PC-3 (cell line): ENCODE results near the gene KRT73. TPM values are rescaled to one million over a fixed set of nuclear protein-coding genes. Genes with fewer than 3 reads are reported as not detected.

Experiments used
- ATAC-seq: fragments of 200-7000 bp; cut with Tn5 transposase; 2 replicates; pipeline ENCODE4 v1.9.1; 2020; ENCODE audit warnings: mild to moderate bottlenecking, moderate library complexity
- BruUV-seq: library from RNA; stranded (reverse); fragments of 400-500 nt; replicated peaks from 2 replicates; lab custom pipeline; 2021; lab: Mats Ljungman, UMichigan
- CTCF ChIA-PET: fragments of 300-600 bp; sonication (Branson Sonifier 250); formaldehyde crosslinking; loops from one replicate; lab custom pipeline; 2022; ENCODE audit warnings: antibody characterized with exemption; lab: Charles Lee
- POLR2A ChIA-PET: fragments of 300-600 bp; sonication (Branson Sonifier 250); formaldehyde crosslinking; loops from one replicate; lab custom pipeline; 2022; ENCODE audit warnings: antibody characterized with exemption; ENCODE audit not compliant: unreplicated experiment; lab: Charles Lee
- DNase-seq: peaks from one replicate; pipeline ENCODE4 v3.0.0-alpha.2; 2015
- H2AFZ ChIP-seq: fragments of 300-600 bp; sonication (generic); 2 replicates; pipeline ENCODE4 v1.6.0; 2016; ENCODE audit warnings: antibody characterized with exemption, low read length
- H3F3A ChIP-seq: fragments of 300-600 bp; sonication (generic); one replicate; pipeline ENCODE4 v1.6.0; 2017; ENCODE audit warnings: antibody characterized with exemption, low read length, control low read depth, mild to moderate bottlenecking; ENCODE audit not compliant: unreplicated experiment
- H3K27ac ChIP-seq: fragments of 300-600 bp; sonication (generic); 2 replicates; pipeline ENCODE4 v1.5.1; 2016; ENCODE audit warnings: mild to moderate bottlenecking, low read length
- H3K27me3 ChIP-seq: fragments of 300-600 bp; sonication (generic); 2 replicates; pipeline ENCODE4 v1.6.1; 2016; ENCODE audit warnings: low read length, mixed read lengths
- H3K36me3 ChIP-seq: fragments of 300-600 bp; sonication (generic); 2 replicates; pipeline ENCODE4 v1.6.1; 2016; ENCODE audit warnings: low read depth, mixed run types, low read length, mixed read lengths
- H3K4me1 ChIP-seq: fragments of 300-600 bp; sonication (generic); 2 replicates; pipeline ENCODE4 v1.5.1; 2016; ENCODE audit warnings: low read length; ENCODE audit not compliant: insufficient read depth
- H3K4me2 ChIP-seq: fragments of 300-600 bp; sonication (generic); 2 replicates; pipeline ENCODE4 v1.6.0; 2016; ENCODE audit warnings: low read length
- H3K4me3 ChIP-seq: fragments of 300-600 bp; sonication (generic); 2 replicates; pipeline ENCODE4 v1.5.1; 2016; ENCODE audit warnings: mild to moderate bottlenecking, low read length, mixed read lengths
- H3K79me2 ChIP-seq: fragments of 300-600 bp; sonication (generic); 2 replicates; pipeline ENCODE4 v1.6.1; 2017; ENCODE audit warnings: low read length, mixed read lengths
- H3K9ac ChIP-seq: fragments of 300-600 bp; sonication (generic); 2 replicates; pipeline ENCODE4 v1.6.0; 2016; ENCODE audit warnings: mild to moderate bottlenecking, low read length
- H3K9me2 ChIP-seq: fragments of 300-600 bp; sonication (generic); replicated peaks from 2 replicates; pipeline ENCODE4 v1.6.1; 2016; ENCODE audit warnings: mixed run types, low read length, mixed read lengths
- H3K9me3 ChIP-seq: fragments of 300-600 bp; sonication (generic); 2 replicates; pipeline ENCODE4 v1.6.1; 2016; ENCODE audit warnings: low read length, mixed read lengths
- H4K20me1 ChIP-seq: fragments of 300-600 bp; sonication (generic); 2 replicates; pipeline ENCODE4 v1.6.1; 2016; ENCODE audit warnings: low read length, mixed read lengths
- EZH2 ChIP-seq: fragments of 300-600 bp; sonication (generic); IDR thresholded peaks from one replicate; pipeline ENCODE4 v1.6.1; 2017; ENCODE audit warnings: antibody characterized with exemption, mild to moderate bottlenecking, low read length; ENCODE audit not compliant: unreplicated experiment
- EZH2phosphoT487 ChIP-seq: fragments of 300-600 bp; sonication (generic); IDR thresholded peaks from 2 replicates; pipeline ENCODE4 v1.6.1; 2018; ENCODE audit warnings: mild to moderate bottlenecking, antibody characterized with exemption, low read length, borderline replicate concordance
- intact Hi-C: fragments of 100-400 bp; cut with micrococcal nuclease; formaldehyde crosslinking; loops from 2 replicates; pipeline ENCODE4 v1.9.0; 2023
- total RNA-seq: library from RNA; depleted of rRNA; stranded (reverse); fragments of >200 nt; gene quantifications from 2 replicates; pipeline ENCODE4 v1.2.3, GENCODE V29; 2014
- TF ChIP-seq, protein P1 (sequence below): fragments of 300-600 bp; sonication (generic); conservative IDR thresholded peaks from 2 replicates; pipeline ENCODE4 v1.5.1; 2017; ENCODE audit warnings: antibody characterized with exemption, low read depth, mild to moderate bottlenecking, low read length

The KRT73 gene
- total RNA-seq, 1 experiment from 2014 or later = not detected

DNA sequence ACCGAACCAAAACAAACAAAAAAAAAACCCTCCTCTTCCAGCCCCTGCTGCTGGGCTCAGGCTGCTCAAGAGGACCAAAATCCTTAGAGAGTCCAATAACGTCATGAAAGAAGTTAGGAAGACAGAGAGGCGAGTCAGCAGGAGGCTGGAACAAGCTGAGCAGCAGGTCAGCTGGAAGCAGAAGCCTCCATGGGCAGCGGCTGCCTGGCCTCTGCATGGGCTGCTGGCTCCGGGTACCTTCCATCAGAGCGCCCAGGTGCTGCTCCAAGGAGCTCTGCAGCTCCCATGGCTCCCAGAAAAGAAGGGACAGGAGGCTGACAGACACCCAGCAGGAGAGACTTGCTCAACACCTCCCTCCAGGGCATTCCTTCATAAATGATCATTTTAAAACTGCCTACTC is 36.9 kb upstream of the KRT73 start:
- Histone ChIP-seq H3K4me3 (peak overlapping the region; percentile 49; the same call in 1 of the 2 replicates), H3K4me2 (peak overlapping the region; percentile 77), H3K27me3 (no peaks in the 10 kb centered on the region; the same call in 1 of the 2 replicates), H4K20me1 (no peaks in the 10 kb centered on the region), H3F3A (no peaks in the 10 kb centered on the region), H3K27ac (peak overlapping the region; percentile 27; the same call in 1 of the 2 replicates), H3K9me3 (no peaks in the 10 kb centered on the region), H3K79me2 (no peaks in the 10 kb centered on the region), H3K9me2 (no peaks in the 10 kb centered on the region), H2AFZ (peak overlapping the region; percentile 27; the same call in 1 of the 2 replicates), H3K9ac (no peak overlapping the region), H3K36me3 (no peaks in the 10 kb centered on the region), H3K4me1 (peaks cover 27% of the 10 kb centered on the region)
- CTCF ChIA-PET = no interaction called here
- TF ChIP-seq EZH2 (no peak), EZH2phosphoT487 (no peak)
- TF ChIP-seq, protein P1, sequence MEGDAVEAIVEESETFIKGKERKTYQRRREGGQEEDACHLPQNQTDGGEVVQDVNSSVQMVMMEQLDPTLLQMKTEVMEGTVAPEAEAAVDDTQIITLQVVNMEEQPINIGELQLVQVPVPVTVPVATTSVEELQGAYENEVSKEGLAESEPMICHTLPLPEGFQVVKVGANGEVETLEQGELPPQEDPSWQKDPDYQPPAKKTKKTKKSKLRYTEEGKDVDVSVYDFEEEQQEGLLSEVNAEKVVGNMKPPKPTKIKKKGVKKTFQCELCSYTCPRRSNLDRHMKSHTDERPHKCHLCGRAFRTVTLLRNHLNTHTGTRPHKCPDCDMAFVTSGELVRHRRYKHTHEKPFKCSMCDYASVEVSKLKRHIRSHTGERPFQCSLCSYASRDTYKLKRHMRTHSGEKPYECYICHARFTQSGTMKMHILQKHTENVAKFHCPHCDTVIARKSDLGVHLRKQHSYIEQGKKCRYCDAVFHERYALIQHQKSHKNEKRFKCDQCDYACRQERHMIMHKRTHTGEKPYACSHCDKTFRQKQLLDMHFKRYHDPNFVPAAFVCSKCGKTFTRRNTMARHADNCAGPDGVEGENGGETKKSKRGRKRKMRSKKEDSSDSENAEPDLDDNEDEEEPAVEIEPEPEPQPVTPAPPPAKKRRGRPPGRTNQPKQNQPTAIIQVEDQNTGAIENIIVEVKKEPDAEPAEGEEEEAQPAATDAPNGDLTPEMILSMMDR = no peak
- intact Hi-C loops = no loop called here
- BruUV-seq = no TSS peak
- DNase-seq (peak; percentile 47), ATAC-seq (no peak)
- POLR2A ChIA-PET = no interaction called here

DNA sequence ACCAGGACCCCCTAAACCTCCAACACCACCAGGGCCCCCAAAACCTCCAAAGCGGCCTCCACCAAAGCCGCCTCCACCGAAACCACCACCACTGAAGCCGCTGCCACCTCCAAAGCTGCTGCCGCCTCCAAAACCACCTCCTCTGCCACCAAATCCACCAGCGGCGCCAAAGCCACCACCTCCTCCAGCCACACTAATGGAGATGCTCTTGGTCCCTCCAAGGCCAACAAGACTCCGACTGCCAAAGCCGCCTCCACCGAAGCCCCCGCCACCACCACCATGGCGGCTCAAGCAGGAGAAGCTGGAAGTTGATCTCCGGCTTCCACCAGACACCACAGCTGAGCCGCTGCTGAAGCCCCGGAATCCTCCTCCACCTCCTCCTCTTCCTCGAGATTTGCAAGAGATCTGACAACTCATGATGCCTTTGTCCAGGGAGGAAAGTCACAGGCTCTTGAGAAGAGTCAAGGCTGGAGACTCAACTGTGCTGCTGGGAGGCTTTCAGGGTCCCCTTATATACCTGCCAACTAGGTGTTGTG is 33.4 kb upstream of the KRT73 start, which contains the start of gene KRT2:
KRT2 (minus strand) TSS at position 486 of the 536 bp plus-strand sequence; CDS start at position 417, 69 bp downstream.
- intact Hi-C loops = no loop called here
- BruUV-seq = no TSS peak
- no peaks in the 10 kb centered on the region for H3K9me2 ChIP-seq
- H4K20me1 ChIP-seq = no peaks in the 10 kb centered on the region
- ATAC-seq (no peak), DNase-seq (no peak)
- H3K9me3 ChIP-seq = no peaks in the 10 kb centered on the region
- no peaks in the 10 kb centered on the region for H3K79me2 ChIP-seq
- no peak within 1 kb of the TSS for H3K4me3 ChIP-seq
- no peaks in the 10 kb centered on the region; the same call in 1 of the 2 replicates for H3K27me3 ChIP-seq
- CTCF ChIA-PET = no interaction called here
- peaks cover 29% of the 10 kb centered on the region for H3K4me1 ChIP-seq
- H3K36me3 ChIP-seq = no peaks in the 10 kb centered on the region
- H2AFZ ChIP-seq = 0 out of 2 replicates have a peak within 1 kb of the TSS, but pooled peaks have one; percentile 50
- H3K4me2 ChIP-seq = peak within 1 kb of the TSS; percentile 71
- no peaks in the 10 kb centered on the region for H3F3A ChIP-seq
- H3K27ac ChIP-seq = no peak within 1 kb of the TSS
- POLR2A ChIA-PET = interaction anchor here (0.6 kb wide), 1 partner anchor 508 kb away, joined by 4 read pairs; no protein-coding TSS in a partner anchor
- TF ChIP-seq, protein P1 = no peak
- no peak for TF ChIP-seq EZH2phosphoT487
- TF ChIP-seq EZH2 = no peak
- no peak within 1 kb of the TSS for H3K9ac ChIP-seq

DNA sequence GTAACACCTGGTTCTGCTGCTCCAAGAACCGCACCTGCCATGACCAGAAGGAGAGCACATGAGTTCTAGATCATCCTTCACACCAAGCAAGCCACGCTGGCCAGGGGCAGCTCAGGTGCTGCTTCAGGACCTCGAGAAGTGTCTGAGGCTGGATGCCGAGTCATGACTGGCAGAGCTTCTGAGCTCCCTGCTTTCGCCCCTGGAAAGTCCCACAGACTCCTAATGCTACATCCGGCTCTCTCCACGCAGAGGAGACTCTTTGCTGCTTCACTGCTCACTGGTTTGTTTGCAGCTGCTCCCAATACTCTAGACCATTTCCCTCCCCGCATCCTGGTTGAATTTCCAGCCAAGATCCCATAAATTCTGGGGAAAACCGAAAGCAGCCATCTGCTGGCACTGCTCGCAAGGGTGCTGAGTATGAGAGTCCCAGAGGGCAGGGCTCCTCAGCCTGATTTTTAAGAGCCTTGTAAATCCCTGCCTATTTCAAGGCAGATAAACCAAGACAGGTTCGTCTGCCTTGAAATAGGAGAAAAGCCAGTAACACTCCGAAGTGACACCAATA is 32.2 kb upstream of the KRT73 start:
- H3K4me2 ChIP-seq = peak overlapping the region; percentile 71
- peak; percentile 34 for DNase-seq
- peaks cover 20% of the 10 kb centered on the region for H3K4me1 ChIP-seq
- H3K4me3 ChIP-seq = peak overlapping the region; percentile 56
- no peak overlapping the region for H3K9ac ChIP-seq
- H3K27ac ChIP-seq = 0 out of 2 replicates have a peak overlapping the region, but pooled peaks have one; percentile 0
- H4K20me1 ChIP-seq = no peaks in the 10 kb centered on the region
- H3K9me2 ChIP-seq = no peaks in the 10 kb centered on the region
- ATAC-seq = peak; percentile 58
- TF ChIP-seq, protein P1 = no peak
- no peak for TF ChIP-seq EZH2phosphoT487
- no peak for TF ChIP-seq EZH2
- H3K27me3 ChIP-seq = peaks cover under 1% of the 10 kb centered on the region; the same call in 1 of the 2 replicates
- no TSS peak for BruUV-seq
- no peaks in the 10 kb centered on the region for H3F3A ChIP-seq
- no peaks in the 10 kb centered on the region for H3K79me2 ChIP-seq
- POLR2A ChIA-PET = no interaction called here
- H2AFZ ChIP-seq = peak overlapping the region; percentile 50
- no peaks in the 10 kb centered on the region for H3K9me3 ChIP-seq
- CTCF ChIA-PET = no interaction called here
- intact Hi-C loops = no loop called here
- H3K36me3 ChIP-seq = no peaks in the 10 kb centered on the region
